K562 (cell line): ENCODE data around the gene CRACR2B. TPM values are rescaled to one million over a fixed set of nuclear protein-coding genes. Genes with fewer than 3 reads are reported as not detected.

Source experiments
- CBX1 ChIP-seq: sonication (generic); IDR thresholded peaks from 2 replicates; pipeline ENCODE4 v1.6.1; 2016; ENCODE audit warnings: antibody characterized with exemption, low read depth, mild to moderate bottlenecking
- CSDE1 ChIP-seq, 2 experiments: fragments of 450-650 bp; IDR thresholded peaks; 2 replicates each; pipeline ENCODE4 v1.6.1; 2016; ENCODE audit warnings: mild to moderate bottlenecking in 1 of 2
- ETS1 ChIP-seq: conservative IDR thresholded peaks from 2 replicates; pipeline ENCODE4 v1.6.1; 2011; ENCODE audit warnings: low read depth, mild to moderate bottlenecking, low read length; ENCODE audit not compliant: control insufficient read depth
- MGA ChIP-seq: fragments of 450-650 bp; IDR thresholded peaks from 2 replicates; pipeline ENCODE4 v1.6.1; 2016; ENCODE audit warnings: mild to moderate bottlenecking, moderate library complexity
- MITF ChIP-seq: IDR thresholded peaks from 2 replicates; pipeline ENCODE4 v1.6.1; 2014; ENCODE audit warnings: antibody characterized with exemption
- NR2C2 ChIP-seq, 2 experiments: fragments of 200-800 bp in 1 of 2; sonication (Bioruptor generic) in 1 of 2; sonication (generic) in 1 of 2; formaldehyde crosslinking in 1 of 2; IDR thresholded peaks; 2 replicates each; pipeline versions ENCODE4 v1.6.1 to v1.8.0; 2016 to 2022; ENCODE audit warnings: mild to moderate bottlenecking in 1 of 2, missing compliant biosample characterization in 1 of 2, missing genetic modification characterization in 1 of 2, missing genetic modification reagents in 1 of 2
- PTBP1 ChIP-seq: fragments of 200-400 bp; formaldehyde crosslinking; IDR thresholded peaks from 2 replicates; pipeline ENCODE4 v1.6.1; 2017; ENCODE audit warnings: low read depth, low read length
- ZBTB9 ChIP-seq: fragments of 450-650 bp; formaldehyde crosslinking; IDR thresholded peaks from 2 replicates; pipeline ENCODE4 v1.4.0; 2020; ENCODE audit warnings: mild to moderate bottlenecking, moderate library complexity
- ZNF57 ChIP-seq: fragments of 450-650 bp; formaldehyde crosslinking; IDR thresholded peaks from 2 replicates; pipeline ENCODE4 v1.4.0; 2020; ENCODE audit warnings: mild to moderate bottlenecking, moderate library complexity
- ZNF707 ChIP-seq: fragments of 250-450 bp; sonication (Bioruptor Pico); conservative IDR thresholded peaks from 2 replicates; pipeline ENCODE4 v1.8.0; 2022; ENCODE audit warnings: inconsistent platforms, mild to moderate bottlenecking, moderate library complexity
- polyA plus RNA-seq, 8 experiments: library from polyadenylated mRNA; depleted of rRNA in 4 of 8; stranded (reverse) in 5 of 8; unstranded in 3 of 8; fragments of >200 nt; fragmentation: Nextera tagmentation in 2 of 8; fragmentation: Illumina TruSeq in 1 of 8; extraction: Ambion mirVana in 2 of 8; extraction: Trizol in 1 of 8; gene quantifications; 2 replicates each; pipeline versions ENCODE4 v1.2.1 to v1.2.3, GENCODE V29; 2011 to 2014; ENCODE audit warnings: inconsistent platforms in 1 of 8, missing spikeins in 1 of 8
- total RNA-seq, 7 experiments: library from RNA; depleted of rRNA in 6 of 7; stranded (reverse); fragments of >200 nt in 6 of 7; fragmentation: Illumina TruSeq in 2 of 7; extraction: Trizol in 2 of 7; gene quantifications; 2 replicates each; pipeline versions ENCODE4 v1.2.1 to v1.2.3, GENCODE V29; 2011 to 2021; ENCODE audit warnings: low replicate concordance in 1 of 7

Gene CRACR2B
- total and polyA plus RNA-seq, 9 of the 15 experiments (the other 6 are each of a cell fraction or from before 2014, with no cell fraction given), result 0.10 to 51.0 (median 6.0) TPM

GRCh38 chr11:843818-844692, 16.3 kb downstream of the CRACR2B start (continued):
- TF ChIP-seq MITF, result no peak
- no peak for TF ChIP-seq CSDE1 (IDR thresholded peaks at IDR 0.05)
- TF ChIP-seq NR2C2 (CRISPR knock-in tag; IDR thresholded peaks at IDR 0.05), result no peak
- TF ChIP-seq NR2C2 (tag; IDR thresholded peaks at IDR 0.05), result no peak
- TF ChIP-seq ETS1, result peak; percentile 14; the same call in 1 of the 2 replicates
- no peak for TF ChIP-seq MGA
- no peak for TF ChIP-seq CBX1
- no peak for TF ChIP-seq ZNF57 (CRISPR knock-in tag)
- TF ChIP-seq PTBP1, result no peak
- no peak for TF ChIP-seq ZNF707
- peak; percentile 99 for TF ChIP-seq ZBTB9 (CRISPR knock-in tag)
